HepG2 (cell line): ENCODE measurements around the gene ADM. TPM values are rescaled to one million over a fixed set of nuclear protein-coding genes. Genes with fewer than 3 reads are reported as not detected.

Experiments used
- KIAA2018 ChIP-seq: sonication (generic); formaldehyde crosslinking; IDR thresholded peaks from 2 replicates; pipeline ENCODE4 v1.5.0; 2020; ENCODE audit warnings: mild to moderate bottlenecking, missing genetic modification reagents, borderline replicate concordance
- ZNF75D ChIP-seq: sonication (generic); formaldehyde crosslinking; IDR thresholded peaks from 2 replicates; pipeline ENCODE4 v1.8.1; 2023; ENCODE audit warnings: missing genetic modification reagents, mild to moderate bottlenecking, borderline replicate concordance
- polyA plus RNA-seq, 8 experiments: library from polyadenylated mRNA; depleted of rRNA in 3 of 8; stranded (reverse) in 7 of 8; unstranded in 1 of 8; fragments of >200 nt; fragmentation: Illumina TruSeq in 4 of 8; extraction: Trizol in 4 of 8; gene quantifications; 2 replicates each; pipeline versions ENCODE4 v1.2.1 to v1.2.3, GENCODE V29; 2011 to 2016; ENCODE audit warnings: low read depth in 4 of 8, missing spikeins in 1 of 8, mixed read lengths in 1 of 8; ENCODE audit not compliant: insufficient read depth in 1 of 8
- total RNA-seq, 5 experiments: library from RNA; depleted of rRNA; stranded (reverse); fragments of >200 nt; fragmentation: Illumina TruSeq; extraction: Trizol; gene quantifications; 2 replicates each; pipeline ENCODE4 v1.2.3, GENCODE V29; 2016; ENCODE audit warnings: low read depth in 1 of 5

ADM gene
- total and polyA plus RNA-seq, 2 of the 13 experiments (the other 11 are each of a cell fraction or from before 2014, with no cell fraction given): 10.7 to 26.1 TPM

GRCh38 chr11:10302744-10303557 lies 1.9 kb upstream of the ADM start (continued):
- TF ChIP-seq KIAA2018: no peak
- TF ChIP-seq ZNF75D (CRISPR knock-in tag): no peak
